Left cardiac atrium (tissue), 4 donors: Measurements from ENCODE around the gene TMC1. TPM values are rescaled to one million over a fixed set of nuclear protein-coding genes. Genes with fewer than 3 reads are reported as not detected.

ENCODE experiments used
- ATAC-seq, 2 donors: fragments of 200-7000 bp; cut with Tn5 transposase; one replicate each; pipeline ENCODE4 v1.9.1; 2020; ENCODE audit warnings: mild to moderate bottlenecking in 2 of 2, moderate library complexity in 2 of 2
- DNase-seq: peaks from one replicate; pipeline ENCODE4 v3.0.0-alpha.2; 2020
- intact Hi-C, 2 donors: fragments of 100-400 bp; cut with DNase I; formaldehyde crosslinking; loops; one replicate each; pipeline versions ENCODE4 v1.14.1 to v1.15.1; 2022 to 2023
- total RNA-seq, 2 donors: library from RNA; stranded (reverse); fragmentation: NEBNext Ultra II Directional; extraction: Animal tissue kit (Norgen Biotek cat#: 25700); gene quantifications; one replicate each; pipeline ENCODE4 v1.2.1, GENCODE V29; 2021
- donor health status: DM: no; HTN: yes; CAD: no.
- donor health status: DM: no; HTN: yes; CAD: no; lungs with severe emphysema.
- donor health status: DM: yes; HTN: yes; CAD: no.
- donor health status: Dilated cardiomyopathy.

TMC1 gene
- total RNA-seq, 2 donors from 2014 or later, result 0.27 TPM; not detected in 1

DNA sequence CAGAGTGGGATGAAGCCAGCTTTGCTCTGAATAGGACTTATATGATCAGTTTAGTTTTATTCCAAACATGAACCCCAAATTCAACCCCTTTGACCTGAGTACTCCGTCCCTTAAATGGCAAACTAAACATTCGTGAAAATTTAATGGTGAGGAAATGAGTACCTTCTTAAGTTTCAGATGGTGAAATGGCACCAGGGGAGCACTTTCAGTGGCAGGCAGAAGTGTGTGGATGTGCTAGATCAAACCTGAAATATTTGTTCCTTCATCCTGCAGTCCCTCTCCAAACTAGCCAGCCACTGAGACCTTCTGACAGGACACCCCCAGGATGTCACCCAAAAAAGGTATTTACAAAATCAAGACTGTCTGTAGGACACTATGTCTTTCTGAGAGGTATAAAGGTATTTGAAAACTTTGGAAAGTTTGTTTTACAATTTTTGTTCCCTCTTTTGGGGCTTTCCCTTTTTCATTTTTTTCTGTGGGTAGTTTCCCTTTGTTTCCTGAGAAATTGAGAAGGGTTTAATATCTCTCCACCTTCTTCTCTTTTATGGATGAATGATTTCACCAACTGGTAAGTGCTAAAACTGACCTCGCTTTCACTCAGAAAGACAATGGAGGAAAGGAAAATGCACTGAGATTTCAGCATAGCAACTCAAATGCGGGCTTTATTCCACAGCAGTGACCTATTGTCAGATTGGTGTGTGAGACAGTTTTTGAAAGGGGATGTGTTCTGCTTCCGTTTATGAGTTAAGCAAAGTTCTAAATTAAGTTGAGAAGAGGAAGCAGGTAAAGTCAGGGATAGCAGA lies 127.1 kb downstream of the TMC1 start:
- ATAC-seq, result no peak
- intact Hi-C loops, result no loop called here
- DNase-seq, result no peak

DNA sequence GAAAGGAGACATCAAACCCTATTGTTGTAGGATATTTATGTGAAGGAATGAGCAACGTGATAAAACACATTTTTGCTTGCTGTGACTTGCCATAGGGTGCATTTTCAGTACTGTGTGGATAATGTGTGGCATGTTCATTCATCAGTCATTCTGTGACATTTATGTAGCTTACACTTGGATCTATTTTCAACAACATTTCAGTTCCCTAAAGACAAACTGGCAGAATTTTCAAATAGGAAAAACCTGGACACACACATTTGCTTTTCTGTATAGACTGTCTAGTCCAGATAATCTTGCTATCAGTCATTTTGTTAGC lies 127.7 kb downstream of the TMC1 start:
- ATAC-seq (no peak), DNase-seq (no peak)
- intact Hi-C loops, result no loop called here

DNA sequence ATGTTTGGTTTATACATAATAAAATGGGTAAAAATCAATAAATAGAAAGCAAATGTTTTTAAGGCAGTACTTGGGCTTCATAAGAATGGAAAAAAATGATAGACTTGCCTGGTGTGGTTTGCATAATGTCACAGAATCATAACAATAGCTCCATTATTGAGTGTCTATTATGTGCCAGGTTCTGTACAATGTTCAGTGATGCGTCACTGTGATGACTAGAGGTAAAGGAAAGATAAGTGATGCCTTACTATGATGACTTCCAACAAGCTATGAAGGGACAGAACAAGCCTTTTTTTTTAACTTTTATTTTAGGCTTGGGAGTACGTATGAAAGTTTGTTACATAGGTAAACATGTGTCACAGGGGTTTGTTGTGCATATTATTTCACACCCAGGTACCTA lies 128.8 kb downstream of the TMC1 start:
- DNase-seq (no peak), ATAC-seq (no peak)
- intact Hi-C loops, result no loop called here

DNA sequence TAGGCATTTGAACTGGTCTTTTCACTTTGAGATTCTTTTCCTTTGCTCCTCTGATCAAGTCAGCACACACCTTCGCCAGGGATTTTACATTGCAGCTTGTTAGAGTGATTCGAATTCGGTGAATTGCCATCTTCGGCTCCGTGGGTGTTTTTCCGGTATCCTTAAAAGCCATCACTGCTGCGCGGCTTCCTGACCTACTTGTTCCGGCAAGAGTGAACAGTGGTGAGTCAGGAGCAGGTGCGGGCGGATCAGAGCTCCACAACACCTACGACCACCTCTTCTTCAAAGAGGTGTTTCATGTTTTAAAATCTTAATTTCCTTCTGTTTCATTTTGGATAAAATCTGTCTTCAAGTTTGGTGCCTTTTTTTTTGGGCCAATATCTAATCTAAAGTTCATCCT lies 134.6 kb downstream of the TMC1 start:
- no peak for ATAC-seq
- DNase-seq, result no peak
- intact Hi-C loops, result no loop called here

DNA sequence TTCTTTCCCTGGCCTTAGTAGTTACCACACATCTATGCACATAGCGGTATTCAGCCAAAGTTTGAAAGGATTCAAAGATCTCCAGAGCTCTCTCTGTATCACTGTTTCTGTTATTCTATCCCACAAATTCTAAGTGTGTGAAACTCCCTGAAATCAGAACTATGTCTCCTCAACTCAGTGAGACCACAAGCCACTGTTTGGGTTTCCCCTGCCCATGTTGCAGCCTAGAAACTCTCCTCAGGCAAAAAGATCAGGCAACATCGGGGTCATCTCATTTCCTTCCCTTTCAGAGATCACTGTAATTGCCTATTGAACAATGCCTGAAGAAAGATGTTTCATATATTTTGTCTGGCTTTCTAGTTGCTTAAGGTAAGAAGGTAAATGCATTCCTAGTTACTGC lies 135.6 kb downstream of the TMC1 start:
- intact Hi-C loops, result no loop called here
- ATAC-seq (no peak), DNase-seq (no peak)

DNA sequence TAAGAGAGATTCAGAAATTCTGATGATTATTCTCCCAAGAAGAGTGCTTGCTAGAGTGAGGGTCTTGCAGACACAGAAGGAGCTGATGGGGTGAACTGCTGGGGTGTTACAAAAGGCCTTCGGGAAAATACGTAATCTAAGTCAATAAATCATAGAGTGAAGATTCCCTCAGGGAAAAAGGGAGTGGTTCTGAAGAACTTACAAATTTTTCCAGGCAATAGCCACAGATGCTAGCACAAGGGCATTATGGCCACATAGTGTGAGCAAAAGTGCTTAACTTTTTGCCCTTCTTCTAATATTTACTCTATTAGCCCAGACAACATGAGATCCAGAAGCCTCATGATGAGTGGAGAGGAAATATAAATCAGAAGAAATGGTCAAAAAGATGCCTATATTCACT lies 137.3 kb downstream of the TMC1 start:
- DNase-seq (no peak), ATAC-seq (no peak)
- intact Hi-C loops, result no loop called here

DNA sequence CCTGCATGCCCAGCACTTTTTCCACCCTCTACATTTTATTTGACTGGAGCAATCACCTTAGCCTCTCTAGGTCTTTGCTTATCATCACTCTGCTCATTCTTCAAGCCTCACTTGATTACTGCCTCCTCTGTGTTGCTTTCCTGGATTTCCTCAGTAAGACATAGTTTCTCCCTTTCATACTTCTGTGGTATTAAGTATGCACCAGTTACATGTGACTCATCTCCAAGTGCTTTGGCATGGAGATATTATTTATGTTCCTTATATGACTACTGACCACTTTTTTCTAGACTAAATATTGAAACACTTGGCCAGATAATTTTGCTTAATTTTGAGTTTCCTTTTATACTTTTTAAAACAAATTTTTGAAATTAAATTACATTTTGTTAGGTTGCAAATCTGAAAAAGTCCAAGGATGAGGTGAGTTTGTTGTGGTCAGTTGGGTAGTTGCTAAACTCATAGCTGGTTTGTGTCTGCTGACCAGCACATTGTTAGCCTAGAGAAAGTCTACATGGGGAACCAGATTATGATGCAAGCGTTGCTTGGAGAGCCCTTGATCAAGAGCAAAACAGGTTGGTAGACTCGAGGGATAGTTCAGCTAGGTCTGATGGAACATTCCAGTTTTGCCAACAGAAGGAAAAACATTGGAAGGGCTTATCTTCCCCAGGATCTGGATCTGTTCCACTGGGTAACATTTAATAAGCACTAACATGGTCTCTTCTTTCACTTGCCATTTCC lies 140.2 kb downstream of the TMC1 start:
- no peak for ATAC-seq
- DNase-seq, result no peak
- intact Hi-C loops, result no loop called here

DNA sequence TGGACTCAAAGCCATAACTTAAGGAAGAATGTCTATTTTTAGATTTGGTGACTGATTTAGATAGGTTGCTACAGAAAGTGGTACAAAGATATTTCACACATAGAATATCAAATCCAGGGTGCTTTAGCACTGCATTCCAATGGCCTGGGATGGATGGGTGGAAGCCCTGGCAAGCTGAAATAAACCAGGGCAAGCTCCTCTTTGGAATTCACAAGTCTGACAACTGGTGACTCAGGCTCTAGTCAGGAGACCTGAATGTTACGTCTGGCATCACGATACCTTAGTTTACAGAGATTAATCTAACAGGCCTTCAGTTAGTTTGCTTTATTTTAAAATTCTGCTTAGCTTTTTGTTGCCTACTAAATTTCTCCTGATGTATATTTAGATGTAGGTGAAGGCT lies 144.0 kb downstream of the TMC1 start:
- intact Hi-C loops, result no loop called here
- ATAC-seq, result no peak
- no peak for DNase-seq

DNA sequence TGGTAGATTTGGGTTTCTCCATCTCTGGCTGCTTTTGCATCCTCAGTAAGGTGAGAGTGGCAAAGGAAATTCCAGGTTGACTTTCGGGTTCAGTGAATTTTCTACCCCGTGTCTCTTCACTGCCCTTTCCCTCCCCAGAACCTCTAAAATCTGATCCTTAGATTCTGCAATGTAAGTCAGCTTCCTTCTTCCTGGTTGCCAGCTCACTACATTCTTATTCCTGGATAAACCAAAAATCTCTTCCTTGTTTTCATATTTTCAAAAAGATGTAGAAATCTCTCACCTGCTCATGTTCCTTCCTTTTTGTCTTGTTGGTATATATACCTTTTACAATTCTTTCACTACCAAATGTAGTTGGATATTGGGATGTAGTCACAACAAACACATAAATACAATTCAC lies 145.8 kb downstream of the TMC1 start:
- intact Hi-C loops, result no loop called here
- ATAC-seq, result no peak
- DNase-seq, result no peak

DNA sequence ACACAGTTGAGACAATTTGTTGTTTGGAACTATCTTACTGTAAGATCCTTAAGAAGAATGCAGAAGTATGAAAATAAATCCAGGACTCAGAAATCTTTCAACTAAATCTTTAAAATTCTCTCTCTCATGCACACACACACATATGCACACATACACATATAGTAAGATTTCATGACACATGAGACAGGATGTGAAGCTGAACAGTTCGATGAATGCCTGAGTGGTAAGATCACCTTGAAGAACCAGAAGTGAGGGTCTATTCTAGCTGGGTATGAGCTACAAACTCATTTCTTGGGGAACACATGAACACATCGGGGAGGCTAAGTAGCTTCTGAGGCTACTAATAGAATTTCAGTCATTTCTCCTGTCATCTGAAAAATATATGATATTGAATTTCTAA lies 153.6 kb downstream of the TMC1 start:
- intact Hi-C loops, result no loop called here
- DNase-seq (no peak), ATAC-seq (no peak)

DNA sequence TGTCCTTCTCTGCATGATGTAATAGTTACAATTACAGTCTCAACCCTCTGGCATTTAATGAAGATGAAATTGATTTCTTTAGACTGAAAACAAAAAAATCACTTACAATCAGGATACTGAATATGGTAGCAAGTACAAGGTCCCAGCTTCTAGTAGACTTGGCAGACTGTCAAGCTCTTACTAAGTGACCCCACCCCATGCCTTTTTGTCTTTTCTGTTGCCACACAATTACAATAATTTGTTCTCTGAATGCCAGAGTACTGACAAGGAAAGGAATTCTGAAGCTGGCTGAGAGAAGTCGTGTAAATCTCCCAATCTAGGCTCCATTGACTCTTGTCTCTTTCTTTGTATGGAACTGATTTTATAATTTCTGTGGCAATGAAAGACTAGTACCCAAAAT lies 154.2 kb downstream of the TMC1 start:
- intact Hi-C loops, result no loop called here
- no peak for ATAC-seq

DNA sequence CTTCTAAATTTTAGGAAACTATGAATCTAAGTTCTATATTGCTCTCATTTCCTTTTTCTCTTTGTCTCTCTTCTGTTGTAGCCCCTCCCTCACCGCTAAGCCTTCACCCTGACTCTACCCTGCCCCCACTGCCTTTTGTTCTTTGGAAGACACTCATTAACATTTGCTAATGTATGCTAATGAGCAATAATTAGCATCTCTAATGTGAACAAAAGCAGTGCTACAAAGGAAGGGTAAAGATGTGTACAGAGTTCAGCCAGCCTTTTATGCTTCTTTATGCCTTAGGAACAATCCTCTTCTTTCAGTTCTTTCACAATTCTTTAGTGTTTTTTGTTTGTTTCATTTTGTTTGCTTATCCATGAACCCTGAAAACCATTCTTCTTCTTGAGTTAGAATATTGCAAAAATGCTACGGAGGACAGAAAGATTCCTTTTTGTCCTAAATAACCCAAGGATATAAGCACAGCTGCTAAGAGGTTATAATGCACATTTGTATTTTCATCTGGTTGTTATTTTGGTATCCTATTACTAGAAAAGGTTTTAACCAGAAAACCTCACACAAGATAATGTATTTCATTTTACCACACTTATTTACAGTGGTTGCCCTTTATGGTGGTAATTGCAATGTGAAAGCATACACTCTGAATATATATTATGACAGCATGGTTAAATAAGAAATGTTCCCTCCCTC lies 159.3 kb downstream of the TMC1 start:
- ATAC-seq (no peak), DNase-seq (no peak)
- intact Hi-C loops, result no loop called here

More for the DNA sequence above, 154.2 kb downstream of the TMC1 start:
- no peak for DNase-seq

DNA sequence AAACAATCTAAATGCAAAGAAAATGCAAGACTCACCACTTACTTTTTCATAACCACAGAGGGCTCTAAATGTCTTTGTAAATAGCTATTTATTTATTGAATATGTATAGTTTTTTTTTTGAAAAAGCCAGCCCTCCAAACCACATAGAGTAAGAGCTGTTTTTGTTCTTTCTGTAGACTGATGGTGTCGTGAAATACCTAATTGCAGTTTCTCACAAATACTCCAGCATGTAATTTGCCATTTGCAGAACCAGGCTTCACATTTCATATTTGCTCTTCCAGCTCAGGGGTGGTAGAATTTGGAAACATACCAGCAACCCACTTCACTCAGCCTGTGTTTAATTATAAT lies 159.8 kb downstream of the TMC1 start:
- DNase-seq (no peak), ATAC-seq (no peak)
- intact Hi-C loops, result no loop called here

DNA sequence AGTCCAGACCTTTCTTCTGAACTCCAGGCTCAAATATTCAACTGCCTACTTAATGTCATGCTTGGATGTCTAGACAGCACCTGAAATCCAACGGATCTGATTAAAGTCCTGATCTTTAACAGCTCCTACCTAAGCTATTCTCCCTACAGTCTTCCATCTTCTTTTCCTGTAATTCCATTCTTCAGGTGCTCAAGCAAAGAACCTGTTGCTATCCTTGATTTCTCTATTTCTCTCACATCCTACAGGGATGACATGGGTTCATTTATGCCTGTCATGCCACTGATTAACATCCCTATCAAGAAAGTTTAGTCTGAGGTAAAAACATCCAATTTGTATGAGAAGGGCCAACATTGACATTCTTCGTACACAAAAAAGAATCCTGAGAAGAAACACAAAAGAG lies 163.2 kb downstream of the TMC1 start:
- ATAC-seq (no peak), DNase-seq (no peak)
- intact Hi-C loops, result no loop called here

DNA sequence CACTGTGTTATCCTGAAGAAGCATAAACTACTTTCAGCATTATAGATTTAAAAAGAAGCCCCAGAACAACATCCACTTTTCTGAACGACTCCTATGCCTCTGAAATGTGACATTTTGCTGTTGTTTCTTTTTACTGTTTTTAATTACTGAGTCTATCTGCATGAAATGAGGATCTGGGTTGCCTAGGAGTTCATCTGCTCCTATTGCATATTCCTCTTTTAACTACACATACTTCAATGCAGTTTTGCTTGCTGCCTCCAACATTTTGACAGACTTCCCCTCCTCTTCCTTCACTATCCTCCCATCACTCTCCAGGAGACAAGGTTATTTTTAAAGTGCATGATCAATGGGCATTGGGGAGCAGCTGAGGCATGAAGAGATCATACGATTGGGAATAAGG lies 164.5 kb downstream of the TMC1 start:
- ATAC-seq (no peak), DNase-seq (no peak)
- intact Hi-C loops, result no loop called here

DNA sequence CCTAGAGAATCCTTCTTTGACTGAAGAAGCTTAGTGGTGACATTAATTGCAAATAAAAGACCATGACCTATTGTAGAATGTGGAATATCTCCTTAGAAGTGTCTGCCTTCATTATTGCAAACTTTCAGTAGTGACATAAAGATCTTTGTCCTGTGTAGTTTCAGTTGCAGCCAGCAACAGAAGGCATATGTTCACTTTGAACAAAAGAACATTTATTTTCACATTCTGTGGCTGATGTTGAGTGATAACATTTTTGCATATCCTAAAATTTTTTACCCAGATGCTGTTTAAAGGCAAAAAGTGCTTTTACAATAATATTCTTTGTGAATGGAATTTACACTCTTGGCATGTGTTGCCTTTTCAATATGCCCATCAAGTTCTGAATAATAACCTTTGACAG lies 165.9 kb downstream of the TMC1 start:
- ATAC-seq (no peak), DNase-seq (no peak)
- intact Hi-C loops, result no loop called here

DNA sequence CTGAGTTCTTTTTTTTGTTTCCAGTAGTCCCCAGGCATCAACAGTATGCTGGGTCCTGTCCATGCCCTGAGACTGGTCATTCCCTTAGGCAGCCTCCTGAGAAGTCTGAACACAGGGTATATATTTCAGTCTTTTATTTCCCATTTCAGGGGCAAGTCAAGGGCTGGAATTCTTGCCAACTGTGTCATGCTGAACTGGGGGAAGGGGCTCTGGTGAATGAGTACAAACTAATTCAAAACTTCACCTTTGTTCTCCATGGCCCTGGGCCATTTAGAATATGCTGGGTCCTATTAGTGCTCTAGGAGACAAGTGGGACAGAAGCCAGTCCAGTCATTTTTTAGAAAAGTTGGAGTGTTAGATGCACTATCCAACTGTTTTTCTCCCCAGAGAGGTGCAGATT lies 170.3 kb downstream of the TMC1 start:
- ATAC-seq, result no peak
- intact Hi-C loops, result no loop called here
- DNase-seq, result no peak

DNA sequence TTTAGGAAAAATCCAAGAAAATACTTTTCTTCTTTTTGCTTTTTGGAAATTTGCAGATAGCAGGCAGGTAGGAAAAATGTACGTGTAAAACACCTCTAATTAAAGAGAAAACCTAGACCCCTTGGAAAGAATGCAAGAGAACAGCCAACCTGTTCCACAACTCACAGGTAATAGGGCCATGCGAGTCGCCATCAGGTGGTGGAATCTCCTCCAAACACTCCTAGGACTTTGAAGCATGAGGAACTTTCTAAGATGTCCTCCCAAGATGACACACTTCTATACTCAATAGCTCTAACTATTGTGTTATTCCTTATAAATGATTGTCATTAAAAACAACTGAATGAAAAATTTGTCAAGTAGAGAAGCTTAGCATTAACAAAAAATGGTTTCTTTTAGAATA lies 174.0 kb downstream of the TMC1 start:
- intact Hi-C loops, result no loop called here
- DNase-seq (no peak), ATAC-seq (no peak)

DNA sequence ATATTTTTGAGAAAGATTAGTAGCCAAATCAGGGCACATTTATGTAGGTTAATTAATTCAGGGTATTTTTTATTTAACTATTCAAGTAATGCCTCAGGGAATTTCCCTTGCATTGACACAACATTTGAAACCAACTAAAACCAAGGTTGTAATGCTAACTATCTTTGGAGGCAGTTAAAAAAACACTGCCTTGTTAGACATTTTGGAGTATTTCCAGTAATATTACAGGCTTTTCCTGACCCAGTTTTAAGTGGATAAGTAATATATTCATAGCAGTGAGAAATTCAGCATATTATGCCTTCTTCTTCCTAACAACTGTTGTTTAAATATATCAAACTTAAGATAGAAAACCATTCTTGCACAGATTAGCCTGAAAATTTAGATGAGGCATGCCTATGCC lies 175.1 kb downstream of the TMC1 start:
- DNase-seq, result no peak
- ATAC-seq, result no peak
- intact Hi-C loops, result no loop called here

DNA sequence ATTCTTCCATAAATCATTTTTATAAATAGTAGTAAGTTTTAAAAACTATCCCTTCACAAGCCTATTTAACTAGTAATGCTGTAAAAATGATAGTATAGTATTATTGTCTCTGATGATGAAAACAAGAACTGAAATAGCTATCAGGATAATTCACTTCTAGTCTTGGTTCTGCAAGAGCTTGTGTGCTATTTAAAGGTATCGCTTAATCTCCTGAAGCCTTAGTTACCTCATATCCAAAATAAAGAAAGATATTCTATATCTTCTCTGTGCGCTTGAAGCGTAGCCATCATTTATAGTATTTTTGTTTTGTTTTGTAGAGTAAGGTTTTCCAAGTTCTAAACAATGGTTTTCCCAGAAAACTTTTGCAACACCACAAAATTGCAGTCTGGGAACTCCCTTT lies 180.1 kb downstream of the TMC1 start:
- DNase-seq, result no peak
- no peak for ATAC-seq
- intact Hi-C loops, result no loop called here

DNA sequence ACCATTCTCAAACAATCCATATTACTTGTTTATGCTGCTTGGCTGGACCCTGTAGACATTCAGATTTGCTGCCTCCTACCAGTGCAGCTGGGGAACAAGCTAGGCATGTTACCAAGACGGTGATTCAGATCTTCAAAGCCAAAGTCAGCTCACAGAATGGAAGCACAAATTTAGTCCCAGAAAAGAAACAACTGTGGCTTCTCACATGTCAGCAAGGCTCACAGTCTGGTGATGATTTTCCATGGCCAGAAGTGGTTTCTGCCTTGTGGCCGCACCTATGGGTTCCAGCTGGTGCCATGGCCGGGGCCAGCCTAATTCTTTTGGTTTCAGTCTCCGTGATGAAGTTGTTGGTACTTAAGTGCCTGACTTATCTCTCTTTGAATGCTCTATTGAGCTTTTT lies 182.2 kb downstream of the TMC1 start:
- DNase-seq (no peak), ATAC-seq (no peak)
- intact Hi-C loops, result no loop called here
